DOHH2 (cell line): ENCODE data around the gene PPIL1.

Source experiments
- CTCF ChIP-seq: fragments of 200-600 bp; sonication (generic); IDR thresholded peaks from one replicate; pipeline ENCODE4 v1.5.1; 2014; ENCODE audit warnings: antibody characterized with exemption, mild to moderate bottlenecking, low read depth, low read length; ENCODE audit not compliant: poor library complexity, severe bottlenecking
- EZH2phosphoT487 ChIP-seq: fragments of 200-600 bp; sonication (generic); IDR thresholded peaks from 2 replicates; pipeline ENCODE4 v1.6.1; 2017; ENCODE audit warnings: borderline replicate concordance, mild to moderate bottlenecking, antibody characterized with exemption, low read length, moderate library complexity, mixed read lengths

GRCh38 chr6:36820700-36821580, 53.7 kb downstream of the PPIL1 start:
- no peak for TF ChIP-seq EZH2phosphoT487
- TF ChIP-seq CTCF: no peak
